Measurements from ENCODE around the gene SLC2A13. TPM values are rescaled to one million over a fixed set of nuclear protein-coding genes. Genes with fewer than 3 reads are reported as not detected.

Gene SLC2A13
- total and polyA plus RNA-seq, 2 donors (not counting 1 experiment from before 2014, with no cell fraction given) = 5.4 to 10.2 TPM

- Histone ChIP-seq H4K20me1 (ENCODE audit: control insufficient read depth, extremely low read depth, insufficient read depth, low read length) (no peaks in the 10 kb centered on the region), H3K79me2 (ENCODE audit: control insufficient read depth, insufficient read depth, low read length) (no peaks in the 10 kb centered on the region), H3K27me3 (ENCODE audit: control insufficient read depth, insufficient read depth, low read length) (no peaks in the 10 kb centered on the region), H2AFZ (ENCODE audit: low read length) (no peak overlapping the region), H3K4me1 (ENCODE audit: control insufficient read depth, extremely low read depth, insufficient read depth, low read length) (no peaks in the 10 kb centered on the region), H3K4me3 (replicated peaks in 1 of 4; ENCODE audit: control extremely low read depth in 1 of 4, insufficient read depth in 1 of 4, low read depth in 3 of 4, low read length in 4 of 4) (no peak overlapping the region), H3K9ac (ENCODE audit: insufficient read depth, low read length) (no peak overlapping the region), H3K27ac (ENCODE audit: insufficient read depth, low read length) (no peak overlapping the region), H3K36me3 (ENCODE audit: control insufficient read depth, insufficient read depth, low read length) (no peaks in the 10 kb centered on the region), H3K9me3 (ENCODE audit: control insufficient read depth, insufficient read depth, low read depth, low read length) (no peaks in the 10 kb centered on the region), H3K4me2 (ENCODE audit: extremely low read depth, insufficient read depth, low read length) (no peak overlapping the region)
- no peak for DNase-seq (ENCODE audit: low read depth in 2 of 2)
- no peak for TF ChIP-seq CTCF (conservative IDR thresholded peaks at IDR 0.05 in 1 of 2, IDR thresholded peaks at IDR 0.05 in 1 of 2; ENCODE audit: low read depth in 1 of 2, low read length in 2 of 2)
- TF ChIP-seq EZH2 (IDR thresholded peaks at IDR 0.05; ENCODE audit: low read length, missing control alignments) = no peak
Observed at GRCh38 chr12:39777465-39777864, 328.4 kb downstream of the SLC2A13 start.

GRCh38 chr12:39773266-39773665 is 332.6 kb downstream of the SLC2A13 start:
- TF ChIP-seq EZH2 (IDR thresholded peaks at IDR 0.05; ENCODE audit: low read length, missing control alignments) (no peak), CTCF (conservative IDR thresholded peaks at IDR 0.05 in 1 of 2, IDR thresholded peaks at IDR 0.05 in 1 of 2; ENCODE audit: low read depth in 1 of 2, low read length in 2 of 2) (no peak)
- no peaks in the 10 kb centered on the region for H4K20me1 ChIP-seq (ENCODE audit: control insufficient read depth, extremely low read depth, insufficient read depth, low read length)
- H3K27ac ChIP-seq (ENCODE audit: insufficient read depth, low read length) = no peak overlapping the region
- no peaks in the 10 kb centered on the region for H3K36me3 ChIP-seq (ENCODE audit: control insufficient read depth, insufficient read depth, low read length)
- no peak for DNase-seq (ENCODE audit: low read depth in 2 of 2)
- H3K4me1 ChIP-seq (ENCODE audit: control insufficient read depth, extremely low read depth, insufficient read depth, low read length) = no peaks in the 10 kb centered on the region
- H2AFZ ChIP-seq (ENCODE audit: low read length) = no peak overlapping the region
- no peaks in the 10 kb centered on the region for H3K27me3 ChIP-seq (ENCODE audit: control insufficient read depth, insufficient read depth, low read length)
- no peaks in the 10 kb centered on the region for H3K9me3 ChIP-seq (ENCODE audit: control insufficient read depth, insufficient read depth, low read depth, low read length)
- no peak overlapping the region for H3K4me3 ChIP-seq (replicated peaks in 1 of 4; ENCODE audit: control extremely low read depth in 1 of 4, insufficient read depth in 1 of 4, low read depth in 3 of 4, low read length in 4 of 4)
- H3K4me2 ChIP-seq (ENCODE audit: extremely low read depth, insufficient read depth, low read length) = no peak overlapping the region
- H3K79me2 ChIP-seq (ENCODE audit: control insufficient read depth, insufficient read depth, low read length) = no peaks in the 10 kb centered on the region
- H3K9ac ChIP-seq (ENCODE audit: insufficient read depth, low read length) = no peak overlapping the region

GRCh38 chr12:39772821-39773259 is 333.0 kb downstream of the SLC2A13 start:
- TF ChIP-seq CTCF (conservative IDR thresholded peaks at IDR 0.05 in 1 of 2, IDR thresholded peaks at IDR 0.05 in 1 of 2; ENCODE audit: low read depth in 1 of 2, low read length in 2 of 2) (no peak), EZH2 (IDR thresholded peaks at IDR 0.05; ENCODE audit: low read length, missing control alignments) (no peak)
- H3K9me3 ChIP-seq (ENCODE audit: control insufficient read depth, insufficient read depth, low read depth, low read length) = no peaks in the 10 kb centered on the region
- H3K27me3 ChIP-seq (ENCODE audit: control insufficient read depth, insufficient read depth, low read length) = no peaks in the 10 kb centered on the region
- H3K9ac ChIP-seq (ENCODE audit: insufficient read depth, low read length) = no peak overlapping the region
- H3K27ac ChIP-seq (ENCODE audit: insufficient read depth, low read length) = no peak overlapping the region
- H3K4me1 ChIP-seq (ENCODE audit: control insufficient read depth, extremely low read depth, insufficient read depth, low read length) = no peaks in the 10 kb centered on the region
- no peak overlapping the region for H3K4me3 ChIP-seq (replicated peaks in 1 of 4; ENCODE audit: control extremely low read depth in 1 of 4, insufficient read depth in 1 of 4, low read depth in 3 of 4, low read length in 4 of 4)
- no peaks in the 10 kb centered on the region for H3K79me2 ChIP-seq (ENCODE audit: control insufficient read depth, insufficient read depth, low read length)
- H3K36me3 ChIP-seq (ENCODE audit: control insufficient read depth, insufficient read depth, low read length) = no peaks in the 10 kb centered on the region
- H2AFZ ChIP-seq (ENCODE audit: low read length) = no peak overlapping the region
- peak in 1 of 2 donors; percentile 4 for DNase-seq (ENCODE audit: low read depth in 2 of 2)
- no peaks in the 10 kb centered on the region for H4K20me1 ChIP-seq (ENCODE audit: control insufficient read depth, extremely low read depth, insufficient read depth, low read length)
- no peak overlapping the region for H3K4me2 ChIP-seq (ENCODE audit: extremely low read depth, insufficient read depth, low read length)
